Measurements from ENCODE around the gene ZNF710.

The ZNF710 gene

DNA sequence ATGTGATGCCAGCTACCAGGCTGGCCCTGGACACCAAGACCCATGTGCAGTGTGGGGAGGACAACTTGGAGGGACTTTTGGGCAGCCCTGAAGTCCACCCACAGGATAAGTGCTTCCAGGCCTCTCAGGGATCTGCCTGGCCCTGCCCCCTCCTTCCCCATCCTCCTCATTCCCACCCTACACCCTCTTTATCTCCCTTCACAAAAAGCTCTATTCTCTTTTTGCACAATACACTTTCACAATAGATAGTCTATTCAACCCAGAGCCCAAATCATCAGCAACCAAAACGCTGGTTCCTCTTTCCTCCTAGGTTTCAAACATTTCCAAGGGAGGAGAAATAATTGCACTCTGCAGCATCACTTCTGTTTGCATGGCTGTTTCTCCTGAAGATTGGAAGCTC, 7.8 kb upstream of the ZNF710 start:
- no peak for DNase-seq

- no peak for DNase-seq
Measured at GRCh38 chr15:89997079-89997478, 4.0 kb upstream of the ZNF710 start.

- no peak for DNase-seq
Measured at GRCh38 chr15:89998141-89998661, 2.9 kb upstream of the ZNF710 start.

DNA sequence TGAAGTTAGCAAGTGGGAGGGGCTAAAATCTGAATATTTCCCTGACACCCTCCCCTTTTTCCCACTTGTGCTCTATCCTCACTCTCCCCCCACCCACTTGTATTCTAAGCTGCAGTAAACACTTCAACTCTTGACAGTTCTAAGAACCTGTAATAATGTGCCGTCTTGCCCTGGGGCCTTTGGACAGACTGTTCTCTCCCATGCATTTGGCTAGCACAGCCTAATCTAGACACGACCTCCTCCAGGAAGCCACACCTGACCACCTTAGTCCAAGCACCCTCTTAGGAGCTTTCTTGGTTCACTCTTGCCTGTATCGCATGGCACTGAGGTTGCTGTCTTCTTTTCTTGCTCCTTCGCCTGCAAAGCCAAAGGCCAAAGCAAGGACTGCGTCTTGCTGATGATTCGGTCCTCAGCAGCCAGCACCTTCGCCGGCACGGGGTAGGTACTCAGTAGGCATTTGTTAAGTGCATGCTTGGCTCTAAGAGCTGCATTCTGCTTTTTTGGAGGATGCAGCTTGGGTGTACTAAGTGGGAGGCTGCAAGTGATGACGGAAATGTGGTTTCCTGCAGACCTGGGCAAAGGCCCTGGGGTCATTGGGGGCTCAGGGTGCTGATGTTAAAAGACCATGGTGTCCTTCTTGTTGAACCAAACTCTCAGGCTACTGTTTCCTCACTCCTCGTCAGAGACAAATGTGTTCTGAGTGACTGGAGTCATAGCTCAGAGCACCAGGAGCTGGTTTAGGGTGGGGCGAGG, 2.0 kb upstream of the ZNF710 start:
- DNase-seq = no peak

DNA sequence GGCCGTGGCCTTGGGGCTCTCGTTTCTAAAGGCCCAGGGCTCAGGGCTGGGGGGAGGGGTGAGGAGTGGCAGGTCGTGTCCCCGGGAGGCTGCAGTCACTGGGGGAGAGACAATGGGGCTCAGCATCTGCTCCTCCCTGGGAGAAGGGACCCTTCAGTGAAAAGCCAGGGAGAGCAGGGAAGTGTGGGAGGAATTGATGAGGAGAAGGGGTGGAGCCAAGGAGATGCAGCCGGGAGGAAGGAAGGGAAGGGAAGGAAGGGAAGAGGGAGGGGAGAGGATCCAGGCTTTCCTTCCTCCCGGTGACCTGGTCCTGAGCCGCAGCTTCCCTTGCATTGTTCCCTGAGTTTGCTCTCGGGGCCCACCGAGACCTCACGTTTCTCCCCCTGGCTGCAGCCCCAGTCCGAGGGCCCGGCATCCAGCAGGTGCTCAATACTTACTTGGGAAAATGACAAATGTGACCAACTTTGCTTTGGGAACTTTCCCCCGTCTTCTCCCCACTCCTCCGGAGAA, 1.4 kb upstream of the ZNF710 start:
- no peak for DNase-seq

GRCh38 chr15:90000186-90001001, 730 bp upstream of the ZNF710 start:
- DNase-seq = no peak

DNA sequence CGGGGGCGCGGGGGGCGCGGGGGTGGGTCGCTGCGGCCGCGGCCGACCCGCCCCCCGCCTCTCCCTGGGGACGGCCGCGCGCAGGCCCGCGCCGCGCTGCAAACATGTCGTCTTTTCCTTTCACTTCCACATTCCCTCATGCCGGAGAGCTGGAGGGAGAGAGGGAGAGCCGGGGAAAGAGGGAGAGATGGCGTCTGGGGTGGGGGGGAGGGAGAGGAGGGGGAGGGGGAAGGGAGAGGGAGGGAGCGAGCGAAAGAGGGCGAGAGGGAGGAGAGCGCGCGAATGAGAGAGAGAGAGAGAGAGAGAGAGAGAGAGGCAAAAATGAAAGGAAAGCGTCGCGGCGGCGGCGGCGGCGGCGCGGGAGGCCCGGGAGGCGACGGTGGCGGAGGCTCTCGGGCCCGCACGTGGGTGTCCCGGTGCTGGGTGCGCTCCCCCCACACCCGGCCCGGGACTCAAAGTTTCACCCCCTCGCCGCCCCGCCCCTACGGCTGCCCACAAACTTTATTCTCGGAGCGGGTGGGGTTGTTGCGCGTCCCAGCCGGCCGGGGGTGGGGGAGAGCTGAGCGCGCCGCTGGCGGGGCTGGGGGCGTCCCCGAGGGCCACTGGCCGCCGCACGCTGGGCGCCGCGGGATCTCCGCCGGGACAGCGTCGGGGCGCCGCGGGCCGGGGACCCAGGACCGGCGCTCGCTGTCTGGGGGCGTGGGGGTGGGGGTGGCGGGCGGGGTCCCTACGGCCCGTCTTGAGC, 731 bp downstream of the ZNF710 start:
- peak; percentile 60 for DNase-seq

DNA sequence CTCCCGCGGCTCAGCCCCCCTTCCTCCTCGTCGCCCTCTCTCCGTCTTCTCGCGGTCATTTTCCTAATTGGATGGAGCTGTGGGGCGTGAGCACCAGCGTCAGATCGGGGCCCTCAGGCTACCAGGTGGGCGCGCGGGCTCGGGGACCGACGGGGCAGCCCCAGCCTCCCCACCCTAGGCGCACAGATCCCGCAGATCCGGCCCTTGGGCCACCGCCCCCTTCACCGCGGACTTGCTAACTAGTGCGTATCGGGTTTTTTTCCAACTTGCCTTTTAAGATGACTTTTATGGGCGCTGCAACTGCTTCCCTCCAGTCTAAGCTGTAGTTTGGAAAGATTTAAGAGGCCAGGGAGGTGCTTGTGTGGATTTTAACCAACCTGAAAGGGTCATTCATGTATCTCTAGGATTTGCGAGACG, 1.3 kb downstream of the ZNF710 start:
- no peak for DNase-seq

GRCh38 chr15:90003736-90004135, 2.6 kb downstream of the ZNF710 start:
- no peak for DNase-seq

DNA sequence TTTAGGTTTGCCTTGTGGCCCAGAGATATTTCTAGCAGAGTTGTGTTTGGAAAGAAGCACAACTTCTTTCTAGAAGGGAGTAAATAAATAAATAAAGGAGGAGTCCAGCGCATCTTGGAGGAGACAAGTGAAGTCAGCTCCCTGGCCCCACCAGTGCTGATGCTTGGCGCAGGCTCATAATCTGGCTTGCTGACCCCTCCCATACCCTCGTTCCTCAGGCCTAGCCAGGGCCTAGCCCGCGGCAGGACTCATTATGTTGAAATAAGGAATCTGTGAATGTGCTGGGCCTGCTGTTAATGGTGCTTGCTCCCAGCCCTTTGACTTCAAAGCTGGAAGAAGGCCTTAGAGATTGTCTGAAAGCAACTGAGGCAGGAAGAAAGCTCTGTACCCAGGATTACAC, 3.1 kb downstream of the ZNF710 start:
- DNase-seq = no peak

DNA sequence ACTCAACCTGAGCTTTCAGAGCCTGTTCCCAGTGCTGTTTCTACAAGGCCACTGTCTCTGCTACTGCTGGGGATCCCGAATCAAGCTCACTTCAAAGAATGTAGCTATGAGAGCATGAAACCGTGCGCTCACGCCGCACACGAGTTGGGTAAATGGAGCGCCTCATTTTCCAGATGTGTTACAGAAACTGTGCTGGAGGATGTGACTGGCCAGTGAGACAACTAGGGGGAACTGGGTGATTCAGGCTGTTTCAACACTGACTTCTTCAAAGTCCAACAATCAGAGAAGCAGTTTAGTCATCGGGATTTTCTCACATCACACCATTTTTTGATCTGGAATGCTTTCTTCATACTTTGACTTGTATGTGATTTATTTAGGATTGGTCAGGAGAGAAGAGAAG, 3.5 kb downstream of the ZNF710 start:
- peak; percentile 49 for DNase-seq

DNA sequence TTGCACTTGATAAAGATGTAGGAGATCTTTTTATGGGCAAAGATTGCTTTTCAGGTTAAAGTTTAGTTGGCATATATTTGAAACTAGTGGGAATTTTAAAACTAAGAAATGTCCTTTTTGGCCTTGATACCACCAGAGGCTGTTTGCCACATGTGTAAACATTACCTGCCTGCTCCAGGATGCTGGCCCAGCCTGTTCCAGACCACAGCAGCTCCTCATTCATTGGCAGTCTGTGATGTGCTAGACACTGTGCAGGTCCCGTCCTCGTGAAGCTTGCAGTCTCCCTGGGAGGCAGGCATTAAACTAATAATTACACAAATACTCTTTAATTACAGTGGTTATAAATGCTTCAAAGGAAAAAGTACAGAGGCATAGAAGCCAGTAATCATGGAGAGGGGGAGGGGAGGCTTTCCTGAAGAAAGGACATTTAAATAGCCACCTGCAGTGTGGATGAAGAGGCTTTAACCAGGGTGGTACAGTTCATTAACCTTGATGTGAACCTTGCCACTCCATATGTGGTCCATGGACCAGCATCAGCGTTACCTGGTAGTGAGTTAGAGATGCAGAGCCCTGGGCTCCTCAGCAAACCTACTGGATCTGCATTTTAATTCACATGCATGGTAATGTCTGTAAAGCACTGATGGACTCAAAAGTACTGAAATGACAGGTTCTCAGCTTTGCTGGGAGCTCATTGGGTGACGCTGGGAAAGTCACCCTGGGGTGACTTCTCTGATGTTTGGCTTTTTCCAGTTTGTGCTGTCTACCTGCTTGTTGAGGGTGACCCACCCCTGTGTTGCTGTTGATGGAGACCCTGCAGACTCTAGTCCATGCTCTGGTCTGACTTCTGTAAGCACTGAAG, 5.3 kb downstream of the ZNF710 start:
- DNase-seq = no peak

GRCh38 chr15:90007076-90007460, 5.9 kb downstream of the ZNF710 start:
- DNase-seq = no peak

- no peak for DNase-seq
Measured at GRCh38 chr15:90008607-90009006, 7.5 kb downstream of the ZNF710 start.

GRCh38 chr15:90009301-90010022, 8.3 kb downstream of the ZNF710 start:
- no peak for DNase-seq

DNA sequence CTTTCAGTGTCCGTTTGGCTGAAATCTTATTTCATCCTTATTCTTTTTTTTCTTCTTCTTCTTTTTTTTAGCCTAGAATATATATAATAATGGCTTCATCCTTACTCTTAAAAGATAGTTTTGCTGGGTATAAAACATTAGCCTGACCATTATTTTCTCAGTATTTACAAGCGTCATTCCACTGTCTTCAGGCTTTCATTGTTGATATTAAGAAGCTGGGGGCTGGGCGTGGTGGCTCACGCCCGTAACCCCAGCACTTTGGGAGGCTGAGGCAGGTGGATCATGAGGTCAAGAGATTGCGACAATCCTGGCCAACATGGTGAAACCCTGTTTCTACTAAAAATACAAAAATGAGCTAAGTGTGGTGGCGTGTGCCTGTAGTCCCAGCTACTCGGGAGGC, 10.6 kb downstream of the ZNF710 start:
- no peak for DNase-seq

DNA sequence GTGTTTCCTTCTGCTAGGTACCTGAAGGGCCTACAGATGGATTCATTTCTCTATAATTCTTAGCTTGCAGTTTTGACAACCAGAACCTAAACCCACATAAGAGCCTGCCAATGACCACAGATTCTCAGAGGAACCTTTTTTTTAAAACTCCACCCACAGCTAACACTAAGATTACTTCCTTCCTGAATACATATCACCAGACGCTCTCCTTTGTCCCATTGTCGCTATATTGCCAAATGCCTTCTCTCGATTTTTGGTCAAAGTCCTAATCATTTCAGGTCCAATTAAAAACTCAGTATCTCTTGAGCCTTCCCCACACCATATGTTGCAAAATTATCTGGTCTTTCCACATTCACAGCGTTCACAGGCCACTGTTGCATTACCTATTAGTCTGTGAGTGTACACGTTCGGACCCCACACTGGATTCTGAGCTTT, 12.4 kb downstream of the ZNF710 start:
- no peak for DNase-seq

GRCh38 chr15:90015294-90015693, 14.2 kb downstream of the ZNF710 start:
- DNase-seq = no peak

- no peak for DNase-seq
Measured at GRCh38 chr15:90015749-90016148, 14.6 kb downstream of the ZNF710 start.

GRCh38 chr15:90016721-90017120, 15.6 kb downstream of the ZNF710 start:
- DNase-seq = no peak

DNA sequence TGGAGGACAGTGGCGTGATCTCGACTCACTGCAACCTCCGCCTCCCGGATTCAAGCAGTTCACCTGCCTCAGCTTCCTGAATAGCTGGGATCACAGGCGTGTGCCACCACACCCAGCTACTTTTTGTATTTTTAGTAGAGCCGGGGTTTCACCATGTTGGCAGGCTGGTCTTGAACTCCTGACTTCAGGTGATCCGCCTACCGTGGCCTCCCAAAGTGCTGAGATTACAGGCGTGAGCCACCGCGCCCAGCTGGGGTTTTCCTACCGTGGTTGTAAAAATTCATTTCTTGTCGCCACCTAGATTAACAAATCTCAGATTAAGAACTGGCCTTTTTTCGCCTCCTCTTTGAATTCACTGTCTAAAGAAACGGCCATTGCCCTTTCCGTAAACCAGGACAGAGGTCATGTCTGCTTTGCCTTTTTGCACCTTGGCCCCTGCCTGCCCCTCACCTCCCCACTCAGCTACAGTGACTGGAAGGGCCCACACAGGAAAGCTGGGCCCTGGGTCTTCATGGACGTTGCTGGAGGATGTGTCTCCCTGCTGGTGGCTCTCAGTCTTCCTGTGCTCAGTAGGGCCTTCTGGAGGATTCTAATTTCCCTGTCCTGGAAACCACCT, 17.2 kb downstream of the ZNF710 start:
- no peak for DNase-seq
